HL-60 (cell line): ENCODE measurements around the gene UQCRH.

ENCODE experiments used
- DNase-seq, 2 experiments: peaks; one replicate each; pipeline ENCODE4 v3.0.0-alpha.2; 2010 to 2020; ENCODE audit warnings: low read depth in 1 of 2, low spot score in 1 of 2
- H3K27ac ChIP-seq: fragments of 250-450 bp; sonication (Bioruptor Pico); replicated peaks from 2 replicates; pipeline ENCODE4 v1.5.1; 2020; ENCODE audit warnings: mild to moderate bottlenecking, moderate library complexity
- H3K27me3 ChIP-seq: fragments of 250-450 bp; sonication (Bioruptor Pico); 2 replicates; pipeline ENCODE4 v1.5.1; 2021; ENCODE audit warnings: mild to moderate bottlenecking, moderate library complexity; ENCODE audit not compliant: insufficient read depth, poor library complexity, severe bottlenecking
- H3K4me3 ChIP-seq: replicated peaks from 2 replicates; pipeline ENCODE4 v1.5.1; 2011; ENCODE audit warnings: mild to moderate bottlenecking, control low read depth, low read length; ENCODE audit not compliant: insufficient read depth
- GABPA ChIP-seq: IDR thresholded peaks from 2 replicates; pipeline ENCODE4 v1.6.1; 2012; ENCODE audit warnings: low read depth
- POLR2AphosphoS5 ChIP-seq: IDR thresholded peaks from 2 replicates; pipeline ENCODE4 v1.6.1; 2012; ENCODE audit warnings: low read depth
- SPI1 ChIP-seq: IDR thresholded peaks from 2 replicates; pipeline ENCODE4 v1.6.1; 2012; ENCODE audit warnings: low read depth, mild to moderate bottlenecking, borderline replicate concordance
- TF ChIP-seq, protein P1 (sequence below): IDR thresholded peaks from 2 replicates; pipeline ENCODE4 v1.6.1; 2012; ENCODE audit warnings: low read depth; ENCODE audit not compliant: insufficient replicate concordance
- TF ChIP-seq, protein P2 (sequence below): IDR thresholded peaks from one replicate; pipeline ENCODE4 v1.5.1; 2011; ENCODE audit warnings: low read length, control low read depth, inconsistent platforms; ENCODE audit not compliant: insufficient read depth

UQCRH gene

DNA sequence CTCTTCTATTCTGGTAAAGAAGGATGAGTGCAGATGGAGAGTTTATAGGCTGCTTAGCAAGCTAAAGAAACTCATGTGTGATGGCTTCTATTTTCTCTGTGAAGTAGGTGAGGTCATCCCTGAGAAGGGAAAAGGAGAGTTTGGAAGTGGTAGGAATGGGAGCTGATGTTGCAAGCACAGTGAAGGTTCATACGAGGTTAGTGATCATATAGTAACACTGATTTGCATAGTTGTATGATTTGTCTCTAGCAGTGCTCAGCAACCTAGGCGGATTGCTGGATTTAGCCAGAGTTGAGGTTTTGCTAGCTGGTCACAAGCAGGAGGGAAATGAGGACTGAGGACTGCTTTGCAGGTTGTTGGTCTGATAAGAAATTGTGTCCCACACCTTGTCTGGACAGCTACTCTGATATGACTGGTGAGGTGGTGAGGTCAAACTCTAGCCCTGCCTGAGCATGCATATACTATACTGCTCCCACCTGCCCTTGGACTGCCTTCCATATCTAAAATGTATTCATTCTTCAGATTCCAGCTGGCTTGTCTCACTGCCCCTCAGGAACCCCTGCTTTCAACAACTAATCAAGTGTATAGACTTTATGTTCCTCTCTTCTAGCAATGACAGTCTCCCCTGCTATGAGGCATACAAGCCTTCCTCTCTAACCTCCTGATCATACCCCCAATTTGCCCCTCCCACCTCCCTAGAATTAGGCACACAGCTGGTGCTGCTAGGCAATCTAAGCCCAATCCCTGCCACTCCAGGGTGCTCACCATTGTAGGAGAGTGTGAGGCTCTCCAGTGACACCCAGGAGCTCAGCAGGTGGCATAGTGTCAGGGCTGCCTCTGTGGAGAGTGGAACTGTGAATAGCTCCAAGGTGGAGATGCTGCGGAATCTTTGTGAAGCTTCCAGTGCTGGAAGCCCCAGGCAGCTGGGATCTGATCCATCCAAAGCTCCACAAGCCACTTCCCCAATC is 18.6 kb upstream of the UQCRH start:
- DNase-seq = no peak
- H3K4me3 ChIP-seq = no peak overlapping the region

DNA sequence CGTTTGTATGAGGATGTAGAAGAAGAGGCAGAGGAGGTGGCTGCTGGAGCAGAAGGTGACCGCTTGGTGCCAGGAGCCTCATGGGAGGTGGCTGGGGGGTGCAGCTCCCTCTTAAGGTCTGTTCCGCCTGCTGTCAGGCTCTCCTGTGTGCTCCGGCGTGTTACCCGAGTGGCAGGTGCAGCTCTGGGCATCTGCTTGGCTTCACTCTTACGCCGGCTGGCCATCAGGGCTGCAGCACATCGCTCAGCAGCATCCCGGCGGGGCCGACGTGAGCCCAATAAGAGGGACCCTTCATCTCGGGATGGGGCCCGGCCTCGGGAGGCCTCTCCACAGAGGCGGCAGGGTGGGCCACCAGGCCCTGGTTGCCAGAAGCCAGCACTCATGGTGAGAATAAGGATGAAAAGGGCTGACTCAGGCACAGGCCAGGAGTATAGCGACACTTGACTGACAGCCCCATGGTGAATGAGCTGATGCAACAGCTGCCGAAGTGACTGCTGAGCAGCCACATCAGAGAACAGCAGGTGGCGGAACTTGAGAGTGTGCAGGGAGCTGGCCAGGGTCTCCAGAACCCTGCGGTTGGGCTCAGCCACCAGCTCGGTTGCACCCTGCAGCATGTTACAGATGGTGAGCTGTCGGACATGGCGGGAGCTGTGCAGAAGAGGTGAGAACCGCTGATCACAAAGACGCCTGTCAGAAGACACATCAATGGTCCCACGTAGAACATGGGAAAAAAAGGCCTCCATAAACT is 17.6 kb upstream of the UQCRH start:
- DNase-seq = no peak
- H3K4me3 ChIP-seq = no peak overlapping the region
- TF ChIP-seq, protein P1, sequence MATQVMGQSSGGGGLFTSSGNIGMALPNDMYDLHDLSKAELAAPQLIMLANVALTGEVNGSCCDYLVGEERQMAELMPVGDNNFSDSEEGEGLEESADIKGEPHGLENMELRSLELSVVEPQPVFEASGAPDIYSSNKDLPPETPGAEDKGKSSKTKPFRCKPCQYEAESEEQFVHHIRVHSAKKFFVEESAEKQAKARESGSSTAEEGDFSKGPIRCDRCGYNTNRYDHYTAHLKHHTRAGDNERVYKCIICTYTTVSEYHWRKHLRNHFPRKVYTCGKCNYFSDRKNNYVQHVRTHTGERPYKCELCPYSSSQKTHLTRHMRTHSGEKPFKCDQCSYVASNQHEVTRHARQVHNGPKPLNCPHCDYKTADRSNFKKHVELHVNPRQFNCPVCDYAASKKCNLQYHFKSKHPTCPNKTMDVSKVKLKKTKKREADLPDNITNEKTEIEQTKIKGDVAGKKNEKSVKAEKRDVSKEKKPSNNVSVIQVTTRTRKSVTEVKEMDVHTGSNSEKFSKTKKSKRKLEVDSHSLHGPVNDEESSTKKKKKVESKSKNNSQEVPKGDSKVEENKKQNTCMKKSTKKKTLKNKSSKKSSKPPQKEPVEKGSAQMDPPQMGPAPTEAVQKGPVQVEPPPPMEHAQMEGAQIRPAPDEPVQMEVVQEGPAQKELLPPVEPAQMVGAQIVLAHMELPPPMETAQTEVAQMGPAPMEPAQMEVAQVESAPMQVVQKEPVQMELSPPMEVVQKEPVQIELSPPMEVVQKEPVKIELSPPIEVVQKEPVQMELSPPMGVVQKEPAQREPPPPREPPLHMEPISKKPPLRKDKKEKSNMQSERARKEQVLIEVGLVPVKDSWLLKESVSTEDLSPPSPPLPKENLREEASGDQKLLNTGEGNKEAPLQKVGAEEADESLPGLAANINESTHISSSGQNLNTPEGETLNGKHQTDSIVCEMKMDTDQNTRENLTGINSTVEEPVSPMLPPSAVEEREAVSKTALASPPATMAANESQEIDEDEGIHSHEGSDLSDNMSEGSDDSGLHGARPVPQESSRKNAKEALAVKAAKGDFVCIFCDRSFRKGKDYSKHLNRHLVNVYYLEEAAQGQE = no peak
- no peak for TF ChIP-seq GABPA
- TF ChIP-seq SPI1 = no peak
- TF ChIP-seq, protein P2, sequence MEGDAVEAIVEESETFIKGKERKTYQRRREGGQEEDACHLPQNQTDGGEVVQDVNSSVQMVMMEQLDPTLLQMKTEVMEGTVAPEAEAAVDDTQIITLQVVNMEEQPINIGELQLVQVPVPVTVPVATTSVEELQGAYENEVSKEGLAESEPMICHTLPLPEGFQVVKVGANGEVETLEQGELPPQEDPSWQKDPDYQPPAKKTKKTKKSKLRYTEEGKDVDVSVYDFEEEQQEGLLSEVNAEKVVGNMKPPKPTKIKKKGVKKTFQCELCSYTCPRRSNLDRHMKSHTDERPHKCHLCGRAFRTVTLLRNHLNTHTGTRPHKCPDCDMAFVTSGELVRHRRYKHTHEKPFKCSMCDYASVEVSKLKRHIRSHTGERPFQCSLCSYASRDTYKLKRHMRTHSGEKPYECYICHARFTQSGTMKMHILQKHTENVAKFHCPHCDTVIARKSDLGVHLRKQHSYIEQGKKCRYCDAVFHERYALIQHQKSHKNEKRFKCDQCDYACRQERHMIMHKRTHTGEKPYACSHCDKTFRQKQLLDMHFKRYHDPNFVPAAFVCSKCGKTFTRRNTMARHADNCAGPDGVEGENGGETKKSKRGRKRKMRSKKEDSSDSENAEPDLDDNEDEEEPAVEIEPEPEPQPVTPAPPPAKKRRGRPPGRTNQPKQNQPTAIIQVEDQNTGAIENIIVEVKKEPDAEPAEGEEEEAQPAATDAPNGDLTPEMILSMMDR = no peak
- no peak; the same call in 1 of the 2 replicates for TF ChIP-seq POLR2AphosphoS5
- no peak overlapping the region for H3K27ac ChIP-seq
- no peaks in the 10 kb centered on the region for H3K27me3 ChIP-seq

More for the DNA sequence above, 18.6 kb upstream of the UQCRH start:
- Histone ChIP-seq H3K27me3 (no peaks in the 10 kb centered on the region), H3K27ac (no peak overlapping the region)
- TF ChIP-seq SPI1 = no peak
- no peak for TF ChIP-seq GABPA
- TF ChIP-seq, protein P2 = no peak
- TF ChIP-seq, protein P1 = no peak
- no peak; the same call in none of the 2 replicates for TF ChIP-seq POLR2AphosphoS5

DNA sequence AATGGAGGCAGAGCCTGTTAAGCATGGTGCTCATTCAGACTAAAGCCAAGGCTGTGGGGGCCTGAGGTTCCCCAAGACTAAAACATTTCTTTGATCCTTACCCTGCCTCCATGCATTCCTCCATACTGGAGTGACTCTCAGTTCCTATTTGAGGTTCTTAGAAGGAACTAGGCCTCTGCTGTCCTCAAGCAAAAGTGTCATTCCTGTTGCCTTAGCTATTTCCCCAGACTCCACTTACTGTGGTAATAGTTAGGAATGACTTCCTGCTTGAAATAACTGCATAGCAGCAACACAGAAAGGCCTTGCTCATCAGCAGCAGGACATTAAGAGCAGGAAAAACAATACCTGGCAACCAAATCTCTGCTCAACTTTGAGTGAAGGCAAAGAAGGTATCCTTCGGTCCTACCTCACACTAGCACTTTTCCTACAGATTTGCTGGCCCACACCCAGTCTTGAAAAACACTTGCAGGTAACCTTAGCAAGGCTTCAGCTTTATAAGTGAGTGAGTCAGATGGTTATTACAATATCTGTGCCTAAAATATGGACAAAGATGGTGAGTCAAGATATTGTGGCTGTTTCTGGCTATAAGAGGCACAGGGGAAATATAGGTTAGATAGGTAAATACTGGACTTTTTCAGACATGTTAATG is 14.9 kb upstream of the UQCRH start:
- DNase-seq = no peak
- TF ChIP-seq, protein P1 = no peak
- TF ChIP-seq POLR2AphosphoS5 (no peak), SPI1 (no peak), GABPA (no peak)
- TF ChIP-seq, protein P2 = no peak
- H3K27ac ChIP-seq = no peak overlapping the region
- H3K4me3 ChIP-seq = no peak overlapping the region
- H3K27me3 ChIP-seq = no peaks in the 10 kb centered on the region
